GM10266 (cell line): Measurements from ENCODE around the gene MESP2.
A peak's percentile ranks its signal among the peaks of the same experiment; 100 is the strongest.

Source experiments
- DNase-seq: peaks from one replicate; pipeline ENCODE4 v3.0.0; 2012; ENCODE audit errors: extremely low spot score
- TF ChIP-seq, protein P1 (sequence below): IDR thresholded peaks from 2 replicates; pipeline ENCODE4 v1.5.1; 2012; ENCODE audit warnings: mild to moderate bottlenecking, low read depth; ENCODE audit not compliant: control insufficient read depth, insufficient read depth; ENCODE audit errors: missing control alignments

The MESP2 gene

DNA sequence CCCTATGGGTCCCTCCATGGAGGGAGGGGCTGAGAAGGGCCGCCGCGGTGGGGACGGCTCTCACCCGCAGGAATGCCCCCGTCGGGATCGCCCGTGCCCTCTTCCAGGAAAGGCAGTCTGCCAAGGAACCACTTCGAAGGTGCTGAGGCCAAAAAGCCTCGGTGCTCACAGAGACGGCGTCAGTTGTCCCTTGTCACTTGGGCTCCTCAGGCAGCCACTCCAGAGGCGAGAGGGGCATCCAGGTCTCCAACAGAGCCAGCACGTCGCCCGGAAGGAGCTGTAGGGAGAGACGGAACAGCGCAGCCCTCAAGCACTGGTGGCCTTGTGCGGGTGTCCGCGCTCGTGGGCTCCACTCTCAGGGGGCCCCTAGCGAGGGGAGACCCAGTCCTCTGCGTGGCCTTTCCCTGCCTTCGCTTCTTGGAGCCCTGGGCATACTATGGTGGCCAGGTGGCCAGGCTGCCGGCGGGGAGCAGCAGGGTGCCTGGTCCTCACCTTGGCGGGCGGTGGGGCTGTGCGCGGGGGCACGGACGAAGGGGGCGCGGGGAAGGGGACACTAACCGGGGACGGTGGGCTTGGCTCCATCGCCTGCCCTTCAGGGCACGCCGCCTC lies 26.1 kb upstream of the MESP2 start:
- no peak for DNase-seq
- TF ChIP-seq, protein P1, sequence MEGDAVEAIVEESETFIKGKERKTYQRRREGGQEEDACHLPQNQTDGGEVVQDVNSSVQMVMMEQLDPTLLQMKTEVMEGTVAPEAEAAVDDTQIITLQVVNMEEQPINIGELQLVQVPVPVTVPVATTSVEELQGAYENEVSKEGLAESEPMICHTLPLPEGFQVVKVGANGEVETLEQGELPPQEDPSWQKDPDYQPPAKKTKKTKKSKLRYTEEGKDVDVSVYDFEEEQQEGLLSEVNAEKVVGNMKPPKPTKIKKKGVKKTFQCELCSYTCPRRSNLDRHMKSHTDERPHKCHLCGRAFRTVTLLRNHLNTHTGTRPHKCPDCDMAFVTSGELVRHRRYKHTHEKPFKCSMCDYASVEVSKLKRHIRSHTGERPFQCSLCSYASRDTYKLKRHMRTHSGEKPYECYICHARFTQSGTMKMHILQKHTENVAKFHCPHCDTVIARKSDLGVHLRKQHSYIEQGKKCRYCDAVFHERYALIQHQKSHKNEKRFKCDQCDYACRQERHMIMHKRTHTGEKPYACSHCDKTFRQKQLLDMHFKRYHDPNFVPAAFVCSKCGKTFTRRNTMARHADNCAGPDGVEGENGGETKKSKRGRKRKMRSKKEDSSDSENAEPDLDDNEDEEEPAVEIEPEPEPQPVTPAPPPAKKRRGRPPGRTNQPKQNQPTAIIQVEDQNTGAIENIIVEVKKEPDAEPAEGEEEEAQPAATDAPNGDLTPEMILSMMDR = no peak

DNA sequence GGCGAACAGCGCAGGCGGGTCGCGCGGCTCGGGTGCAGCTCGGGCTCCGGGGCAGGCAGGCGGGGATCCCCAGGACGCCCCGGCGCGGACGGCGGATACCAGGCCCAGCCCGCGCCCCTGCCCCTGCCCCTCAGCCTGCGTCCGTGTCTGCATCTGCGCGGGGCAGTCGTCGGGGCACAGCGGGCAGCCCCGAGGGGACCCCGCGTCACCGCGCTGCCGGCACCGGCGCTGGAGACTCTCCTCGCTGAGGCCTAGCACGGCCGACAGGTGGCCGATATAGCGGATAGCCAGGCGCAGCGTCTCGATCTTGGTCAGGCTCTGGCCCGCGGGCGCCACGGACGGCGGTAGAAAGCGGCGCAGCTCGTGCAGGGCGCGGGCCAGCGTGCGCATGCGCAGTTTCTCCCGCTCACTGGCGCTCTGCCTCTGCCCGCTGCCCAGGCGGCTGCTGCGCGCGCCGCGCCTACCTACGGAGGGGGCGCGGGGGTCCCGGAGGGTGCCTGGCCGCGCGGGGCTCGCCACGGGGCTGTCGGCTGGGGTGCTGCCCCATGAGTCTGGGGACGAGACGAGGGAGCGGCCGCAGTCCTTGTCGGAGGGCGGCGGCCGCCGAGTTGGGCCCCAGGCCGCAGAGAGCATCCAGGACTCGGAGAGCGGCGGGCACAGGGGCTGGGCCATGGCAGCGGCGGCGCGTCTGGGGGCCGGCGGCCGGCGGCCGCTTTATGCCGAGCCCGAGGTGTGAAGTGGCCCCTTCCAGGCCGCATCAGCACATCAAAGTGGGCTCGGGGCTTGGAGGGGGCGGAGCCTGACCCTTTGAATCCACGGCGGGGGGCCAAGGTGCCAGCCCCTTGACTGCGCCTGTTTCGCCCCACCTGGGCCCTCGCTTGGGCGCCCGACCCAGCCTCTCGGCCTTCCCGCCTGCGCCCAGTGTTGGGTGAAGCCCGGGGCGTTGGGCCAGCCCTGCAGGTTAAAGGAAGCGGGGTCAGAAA lies 25.3 kb upstream of the MESP2 start, which contains the start of gene MESP1:
Gene MESP1, minus strand, starts transcription at position 690 of the 983 bp plus-strand sequence. Its CDS starts 18 bp downstream, at position 672.
- TF ChIP-seq, protein P1 = peak; percentile 71
- DNase-seq = peak; percentile 97

DNA sequence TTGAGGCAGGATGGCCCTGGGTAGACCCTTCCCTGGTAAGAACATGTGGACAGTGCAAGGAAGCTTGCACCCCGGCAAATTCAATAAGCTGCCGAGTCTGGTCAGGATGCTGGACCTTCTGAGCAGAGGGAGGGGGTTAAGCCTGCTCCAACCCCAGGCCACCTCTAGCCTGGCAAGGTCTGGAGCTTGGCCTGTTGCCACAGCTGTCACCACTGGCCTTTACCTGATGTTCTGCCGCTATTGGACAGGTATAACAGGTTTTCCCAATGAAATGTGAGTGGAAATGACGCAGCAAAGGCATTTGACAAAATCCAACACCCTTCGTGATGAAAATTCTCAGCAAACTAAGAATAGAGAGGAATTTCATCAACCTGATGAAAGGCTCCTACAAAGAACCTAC lies 24.4 kb upstream of the MESP2 start:
- TF ChIP-seq, protein P1 = no peak
- no peak for DNase-seq

DNA sequence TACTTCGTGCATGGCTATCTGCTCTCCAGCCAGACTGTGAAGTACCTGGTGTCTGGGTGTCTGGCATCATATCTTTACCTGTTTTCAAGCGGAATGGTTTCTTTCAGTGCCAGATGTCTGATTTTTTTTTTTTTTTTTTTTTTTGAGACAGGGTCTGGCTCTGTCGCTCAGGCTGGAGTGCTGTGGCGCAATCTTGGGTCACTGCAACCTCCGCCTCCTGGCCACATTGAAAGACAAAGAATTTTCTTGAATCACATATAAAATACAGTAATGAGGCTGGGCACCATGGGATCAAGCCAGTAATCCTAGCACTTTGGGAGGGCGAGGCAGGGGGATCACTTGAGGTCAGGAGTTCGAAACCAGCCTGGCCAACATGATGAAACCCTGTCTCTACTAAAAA lies 22.3 kb upstream of the MESP2 start:
- TF ChIP-seq, protein P1 = no peak
- no peak for DNase-seq

DNA sequence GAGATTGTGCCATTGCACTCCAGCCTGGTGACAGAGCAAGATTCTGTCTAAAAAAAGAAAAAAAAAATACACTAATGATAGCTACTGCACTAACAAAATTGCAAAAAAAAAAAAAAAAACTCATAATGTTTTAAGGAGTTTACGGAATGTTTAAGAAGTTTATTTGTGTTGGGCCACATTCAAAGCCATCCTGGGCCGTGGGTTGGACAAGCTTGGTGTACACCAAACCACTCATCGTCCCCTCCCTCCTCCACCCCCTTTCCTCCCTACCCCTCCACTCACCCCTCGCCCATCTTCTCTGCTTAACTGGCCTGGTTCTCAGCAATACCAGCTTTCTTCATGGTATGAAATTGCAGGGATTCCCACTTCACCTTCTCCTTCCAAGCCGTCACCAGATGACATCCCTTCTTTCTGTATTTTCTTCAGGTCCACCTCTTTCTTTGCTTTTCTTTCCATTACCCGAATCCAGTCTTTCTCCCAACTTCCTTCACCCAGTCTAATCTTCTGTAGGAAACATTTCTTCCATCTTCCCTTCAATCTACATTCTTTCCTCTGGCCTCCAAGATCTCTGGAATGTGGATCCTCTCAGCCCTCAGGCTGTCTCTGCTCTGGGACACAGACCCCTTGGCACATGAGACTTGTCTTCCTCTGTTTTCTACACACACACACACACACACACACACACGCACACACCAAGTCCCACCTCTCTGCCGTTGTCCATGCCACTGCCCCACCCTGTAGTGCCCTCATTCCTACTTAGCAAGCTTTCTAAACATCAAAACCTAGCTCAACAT lies 21.6 kb upstream of the MESP2 start:
- TF ChIP-seq, protein P1 = no peak
- no peak for DNase-seq

DNA sequence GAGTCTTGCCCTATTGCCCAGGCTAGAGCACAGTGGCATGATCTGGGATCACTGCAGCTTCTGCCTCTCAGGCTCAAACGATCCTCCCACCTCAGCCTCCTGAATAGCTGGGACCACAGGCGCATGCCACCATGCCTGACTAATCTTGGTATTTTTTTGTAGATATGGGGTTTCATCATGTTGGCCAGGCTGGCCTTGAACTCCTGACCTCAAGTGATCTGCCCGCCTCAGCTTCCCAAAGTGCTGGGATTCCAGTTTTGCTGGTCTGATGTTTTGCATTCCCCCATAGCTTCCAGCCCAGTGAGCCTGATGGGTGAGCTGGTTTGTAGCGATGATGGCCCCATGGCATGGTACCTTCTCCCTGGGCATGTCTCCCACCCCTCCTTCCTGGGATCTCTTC lies 20.4 kb upstream of the MESP2 start:
- TF ChIP-seq, protein P1 = no peak
- DNase-seq = no peak
